Skeletal muscle tissue (tissue), 4 donors: Measurements from ENCODE around the gene C11orf71. TPM values are rescaled to one million over a fixed set of nuclear protein-coding genes. Genes with fewer than 3 reads are reported as not detected.

Experiments used
- H3K27ac ChIP-seq: one replicate; pipeline ENCODE4 v1.7.0; 2013; ENCODE audit warnings: mild to moderate bottlenecking, low read depth, low read length, inconsistent platforms
- H3K27me3 ChIP-seq, 3 donors: one replicate each; pipeline ENCODE4 v1.7.0; 2013; ENCODE audit warnings: low read length in 3 of 3; ENCODE audit not compliant: control insufficient read depth in 3 of 3, insufficient read depth in 3 of 3
- H3K36me3 ChIP-seq, 3 donors: one replicate each; pipeline ENCODE4 v1.7.0; 2013; ENCODE audit warnings: low read length in 3 of 3; ENCODE audit not compliant: control insufficient read depth in 3 of 3, insufficient read depth in 3 of 3
- H3K4me1 ChIP-seq, 3 donors: one replicate each; pipeline ENCODE4 v1.7.0; 2013; ENCODE audit warnings: low read length in 3 of 3, mild to moderate bottlenecking in 3 of 3; ENCODE audit not compliant: control insufficient read depth in 3 of 3, insufficient read depth in 3 of 3
- H3K4me3 ChIP-seq, 3 donors: one replicate each; pipeline ENCODE4 v1.7.0; 2013; ENCODE audit warnings: low read length in 3 of 3
- H3K9ac ChIP-seq, 3 donors: one replicate each; pipeline ENCODE4 v1.7.0; 2013; ENCODE audit warnings: low read length in 3 of 3, mild to moderate bottlenecking in 3 of 3, moderate library complexity in 2 of 3, low read depth in 1 of 3
- H3K9me3 ChIP-seq, 3 donors: one replicate each; pipeline ENCODE4 v1.7.0; 2013; ENCODE audit warnings: low read length in 3 of 3; ENCODE audit not compliant: control insufficient read depth in 3 of 3
- total RNA-seq: library from RNA; depleted of rRNA; stranded (reverse); fragments of >200 nt; gene quantifications from one replicate; pipeline ENCODE4 v1.2.3, GENCODE V29; 2014
- donor health status: Osteomylitis.

Gene C11orf71
- total RNA-seq, 1 donor from 2014 or later = 8.4 TPM

DNA sequence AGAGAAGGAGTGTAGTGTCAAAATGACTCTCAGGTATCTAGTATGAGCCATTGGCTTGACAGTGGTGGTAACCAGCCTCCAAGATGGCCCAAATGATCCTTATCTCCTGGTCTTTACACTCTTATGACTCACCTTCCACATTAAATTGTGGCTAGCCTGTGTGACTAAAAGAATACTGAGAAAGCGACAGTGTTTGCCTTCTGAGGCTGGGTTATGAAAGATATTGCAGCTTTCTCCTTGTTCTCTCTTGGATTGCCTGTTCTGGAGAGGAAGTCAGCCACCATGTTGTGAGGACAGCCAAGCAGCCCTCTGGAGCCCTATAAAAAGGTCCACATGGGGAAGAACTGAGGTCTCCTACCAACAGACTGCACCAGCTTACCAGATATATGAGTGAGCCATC is 15.8 kb downstream of the C11orf71 start:
- Histone ChIP-seq H3K27ac (no peak overlapping the region), H3K9ac (no peak overlapping the region), H3K4me3 (no peak overlapping the region), H3K4me1 (peaks cover 0 to 1% (median 0%) of the 10 kb centered on the region in 3 donors), H3K27me3 (no peaks in the 10 kb centered on the region), H3K36me3 (no peaks in the 10 kb centered on the region), H3K9me3 (peaks cover 0 to 2% (median 0%) of the 10 kb centered on the region in 3 donors)

DNA sequence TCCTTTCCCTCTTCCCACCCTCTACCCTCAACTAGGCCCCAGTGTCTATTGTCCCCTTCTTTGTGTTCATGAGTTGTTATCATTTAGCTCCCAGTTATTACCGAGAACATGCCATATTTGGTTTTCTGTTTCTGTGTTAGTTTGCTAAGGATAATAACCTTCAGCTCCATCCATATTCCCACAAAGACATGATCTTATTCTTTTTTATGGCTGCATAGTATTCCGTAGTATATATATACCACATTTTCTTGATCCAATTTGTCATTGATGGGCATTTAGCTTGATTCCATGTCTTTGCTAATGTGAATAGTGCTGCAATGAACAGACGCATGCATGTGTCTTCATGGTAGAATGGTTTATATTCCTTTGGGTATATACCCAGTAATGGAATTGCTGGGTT is 17.8 kb downstream of the C11orf71 start:
- no peak overlapping the region for H3K4me3 ChIP-seq
- H3K27ac ChIP-seq = no peak overlapping the region
- peaks cover 0 to 2% (median 0%) of the 10 kb centered on the region in 3 donors for H3K27me3 ChIP-seq
- no peak overlapping the region for H3K9ac ChIP-seq
- H3K4me1 ChIP-seq = peaks cover 0 to 3% (median 0%) of the 10 kb centered on the region in 3 donors
- no peaks in the 10 kb centered on the region for H3K36me3 ChIP-seq
- H3K9me3 ChIP-seq = peaks cover 0 to 2% (median 0%) of the 10 kb centered on the region in 3 donors

DNA sequence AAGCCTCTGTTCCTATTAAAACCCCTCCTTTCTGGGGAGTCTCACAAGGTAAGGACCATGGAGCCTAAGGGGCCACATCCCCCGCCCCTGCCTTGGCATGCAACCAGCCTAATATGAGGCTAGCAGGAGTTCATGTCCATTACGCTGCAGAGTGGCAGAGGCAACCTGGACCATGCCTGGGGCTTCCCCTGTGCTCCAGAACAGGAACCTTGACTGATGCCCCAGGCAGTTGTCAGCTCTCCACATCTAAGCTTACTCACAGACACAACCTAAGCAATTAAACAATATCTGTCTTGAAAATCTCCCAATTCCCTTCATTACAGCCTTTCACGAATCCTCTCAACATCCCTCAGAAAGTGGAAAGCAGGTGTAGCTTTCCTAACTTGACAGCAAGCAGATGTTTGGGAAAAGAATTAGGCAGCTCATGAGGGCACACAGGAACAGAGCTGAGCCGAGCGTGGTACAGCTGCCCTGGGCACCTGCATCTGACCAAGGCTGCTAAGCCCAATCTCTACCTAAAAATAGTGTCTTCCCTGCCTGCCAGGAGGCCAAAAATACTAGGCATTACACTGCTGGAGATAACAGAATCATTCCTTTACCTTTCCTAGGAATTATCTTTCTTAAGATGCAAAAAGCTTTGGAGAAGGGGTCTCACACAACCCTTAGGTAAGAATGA is 20.8 kb downstream of the C11orf71 start:
- Histone ChIP-seq H3K9ac (no peak overlapping the region), H3K27ac (no peak overlapping the region), H3K4me1 (peaks cover 0 to 3% (median 0%) of the 10 kb centered on the region in 3 donors), H3K36me3 (no peaks in the 10 kb centered on the region), H3K4me3 (no peak overlapping the region), H3K9me3 (peaks cover 0 to 2% (median 0%) of the 10 kb centered on the region in 3 donors), H3K27me3 (peaks cover 0 to 2% (median 0%) of the 10 kb centered on the region in 3 donors)

DNA sequence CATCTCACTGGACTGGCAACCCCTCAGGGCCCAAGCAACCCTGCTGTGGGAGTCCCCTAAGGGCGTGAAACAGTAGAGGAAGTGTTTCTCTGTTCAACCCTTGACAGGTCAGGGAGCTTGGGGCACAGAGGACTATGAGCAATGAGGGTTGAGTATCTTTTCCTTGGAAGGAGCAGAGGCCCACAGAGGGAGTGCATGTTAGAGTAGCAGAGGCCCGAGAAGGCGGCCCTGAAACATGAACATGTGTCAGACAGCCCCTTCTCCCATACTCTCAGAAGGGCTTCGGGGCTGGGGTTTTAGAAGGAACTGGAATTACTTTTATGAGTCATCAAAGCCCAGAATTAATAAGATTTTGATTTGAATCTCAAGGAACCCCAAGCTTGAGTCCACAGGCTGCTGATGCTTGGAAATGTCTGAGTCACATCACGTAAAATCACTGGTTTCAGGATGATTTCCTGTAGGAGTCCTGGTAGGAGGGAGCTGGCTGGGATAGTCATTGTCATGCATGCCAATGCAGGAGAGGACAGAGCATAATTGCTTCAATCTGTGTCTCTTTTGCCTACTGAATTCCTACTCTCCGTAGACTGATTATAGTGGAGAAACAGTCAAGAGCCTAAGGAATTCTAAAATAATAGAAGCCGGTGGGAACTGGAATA is 22.6 kb downstream of the C11orf71 start:
- H3K4me3 ChIP-seq = no peak overlapping the region
- H3K27me3 ChIP-seq = peaks cover 0 to 2% (median 0%) of the 10 kb centered on the region in 3 donors
- H3K36me3 ChIP-seq = no peaks in the 10 kb centered on the region
- H3K27ac ChIP-seq = no peak overlapping the region
- peaks cover 0 to 3% (median 0%) of the 10 kb centered on the region in 3 donors for H3K4me1 ChIP-seq
- peaks cover 0 to 2% (median 0%) of the 10 kb centered on the region in 3 donors for H3K9me3 ChIP-seq
- H3K9ac ChIP-seq = no peak overlapping the region

DNA sequence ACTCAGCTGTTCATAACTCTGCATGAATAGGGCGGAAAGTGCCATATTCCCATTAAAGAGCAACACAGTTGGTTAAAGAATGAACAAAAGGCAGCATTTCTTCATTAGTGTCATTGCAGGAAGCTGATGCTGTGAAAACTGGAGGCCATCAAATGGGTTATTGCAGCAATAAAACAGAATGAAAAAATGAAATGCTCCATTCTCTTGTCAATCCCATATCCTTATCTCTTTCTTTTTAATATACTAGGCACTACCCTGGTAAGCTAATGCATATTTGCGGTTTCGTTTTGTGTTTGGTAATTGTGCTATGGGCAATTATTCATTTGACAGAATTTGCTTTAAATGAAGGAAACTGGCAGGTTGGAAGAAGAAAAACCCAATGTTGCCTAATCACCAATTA is 25.3 kb downstream of the C11orf71 start:
- H3K9me3 ChIP-seq = no peaks in the 10 kb centered on the region
- H3K27me3 ChIP-seq = peaks cover 0 to 3% (median 2%) of the 10 kb centered on the region in 3 donors
- H3K36me3 ChIP-seq = no peaks in the 10 kb centered on the region
- H3K27ac ChIP-seq = no peak overlapping the region
- H3K4me3 ChIP-seq = no peak overlapping the region
- H3K4me1 ChIP-seq = peaks cover 0 to 3% (median 0%) of the 10 kb centered on the region in 3 donors
- no peak overlapping the region for H3K9ac ChIP-seq

DNA sequence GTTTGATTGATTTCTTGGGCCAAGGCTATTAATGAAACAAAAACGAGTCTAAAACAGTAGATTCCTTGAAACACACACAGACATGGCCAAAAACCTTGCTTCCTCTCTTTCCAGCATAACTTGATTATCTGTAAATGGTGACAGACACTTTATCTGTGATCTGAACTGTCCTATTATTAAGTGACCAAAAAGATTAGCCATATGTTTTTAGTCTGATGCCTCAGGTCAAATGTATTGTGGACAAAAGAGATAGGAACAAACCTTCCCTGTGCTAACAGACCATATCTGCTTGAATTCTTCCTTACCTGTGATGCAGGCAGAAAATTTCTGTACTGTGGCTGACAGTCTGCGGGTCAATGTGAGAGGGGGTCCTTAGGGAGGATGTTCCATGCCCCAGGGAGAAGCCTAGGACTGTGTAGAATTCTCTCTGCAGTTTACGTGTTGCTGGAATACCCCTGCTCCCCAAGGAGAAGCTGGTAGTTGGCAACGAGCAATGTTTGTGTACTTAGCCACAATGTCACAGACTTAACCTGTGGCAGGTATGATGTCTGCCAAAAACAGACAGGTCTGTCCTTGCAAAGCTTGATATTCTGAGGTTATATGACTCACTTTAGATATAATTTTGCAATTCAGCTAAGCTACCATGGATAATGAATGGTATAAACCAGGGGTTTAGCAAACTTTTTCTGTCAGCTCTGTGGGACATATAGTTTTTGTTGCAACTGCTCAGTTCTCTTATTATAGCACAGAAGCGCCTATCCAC is 31.2 kb downstream of the C11orf71 start:
- no peaks in the 10 kb centered on the region for H3K9me3 ChIP-seq
- H3K4me1 ChIP-seq = no peaks in the 10 kb centered on the region
- no peak overlapping the region for H3K9ac ChIP-seq
- no peaks in the 10 kb centered on the region for H3K36me3 ChIP-seq
- no peak overlapping the region for H3K27ac ChIP-seq
- H3K27me3 ChIP-seq = peaks cover 0 to 5% (median 0%) of the 10 kb centered on the region in 3 donors
- no peak overlapping the region for H3K4me3 ChIP-seq

DNA sequence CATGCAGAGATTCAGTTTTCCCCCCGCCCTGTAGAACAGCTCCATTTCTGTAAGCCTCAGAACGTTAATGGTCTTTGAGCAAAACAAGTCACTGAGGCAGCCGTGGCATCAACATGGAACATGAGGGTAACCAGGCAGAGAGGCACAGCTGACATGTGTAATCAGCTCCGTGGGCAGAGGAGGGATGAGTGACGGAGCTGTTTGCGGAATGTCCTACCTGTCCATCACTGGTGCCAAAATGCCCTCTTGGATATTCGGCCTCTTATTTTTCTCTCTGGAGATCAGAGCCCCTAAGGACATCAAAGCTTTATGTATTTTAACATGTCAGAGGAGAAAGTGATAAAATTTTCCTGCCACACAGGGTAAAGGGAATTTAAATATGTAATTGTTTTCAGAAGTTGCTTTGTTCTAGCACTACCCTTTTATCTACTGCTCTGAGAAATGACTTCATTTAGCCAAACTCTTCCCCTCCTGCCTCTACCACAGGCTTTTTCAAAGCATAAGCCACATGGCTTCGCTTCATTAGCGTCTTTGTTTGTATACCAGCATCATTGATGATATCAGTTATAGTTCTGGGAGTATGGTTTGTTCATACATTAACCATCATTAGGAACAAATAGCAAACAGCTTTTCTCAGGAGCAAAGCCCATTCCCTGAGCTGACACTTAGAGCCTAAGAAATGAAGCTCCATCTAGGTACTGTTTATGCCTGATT is 32.9 kb downstream of the C11orf71 start:
- no peak overlapping the region for H3K9ac ChIP-seq

DNA sequence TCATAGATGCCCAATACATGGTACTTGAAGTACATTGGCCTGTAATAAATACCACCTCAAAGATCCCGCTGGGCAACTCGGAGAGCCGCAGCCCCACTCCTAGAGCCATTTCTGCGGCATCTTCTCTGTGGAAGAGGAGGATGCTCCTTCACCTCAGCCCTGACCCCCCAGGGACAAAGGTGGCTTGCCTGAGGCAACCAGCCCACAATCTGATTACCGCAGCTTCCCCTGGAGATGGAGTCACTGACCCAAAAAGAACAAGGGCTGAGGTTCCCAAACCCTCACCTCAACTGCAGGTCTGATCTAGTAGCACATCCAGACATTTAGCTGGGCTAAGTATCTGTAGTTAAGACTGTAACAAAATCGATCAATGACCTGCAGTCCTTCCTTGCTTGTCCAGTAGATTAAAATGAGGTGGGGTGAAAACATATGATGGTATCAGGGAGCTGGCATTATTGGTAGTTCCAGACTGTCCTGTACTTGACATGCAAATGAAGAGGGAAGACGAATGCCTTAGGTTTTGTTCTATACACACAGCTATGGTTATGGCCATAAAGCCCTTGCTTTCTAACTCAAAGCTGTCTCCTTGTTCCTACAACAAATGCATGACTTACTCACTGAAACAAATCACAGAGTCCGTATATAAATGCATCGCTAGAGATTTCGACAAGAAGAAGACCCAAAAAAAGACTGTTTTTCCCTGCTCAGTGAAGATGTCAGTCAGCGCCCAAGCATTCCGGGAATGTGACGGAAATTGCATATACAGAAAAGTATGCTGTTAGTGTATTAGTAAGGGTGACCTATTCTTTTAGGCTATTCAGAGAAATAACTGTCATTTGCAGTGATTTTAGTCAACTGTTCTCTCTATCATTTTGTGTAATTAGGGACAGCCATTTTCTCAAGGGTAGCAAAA is 33.7 kb downstream of the C11orf71 start:
- Histone ChIP-seq H3K27me3 (peaks cover 0 to 2% (median 0%) of the 10 kb centered on the region in 3 donors), H3K27ac (no peak overlapping the region), H3K9me3 (no peaks in the 10 kb centered on the region), H3K4me1 (no peaks in the 10 kb centered on the region), H3K4me3 (no peak overlapping the region), H3K9ac (no peak overlapping the region), H3K36me3 (no peaks in the 10 kb centered on the region)

More for the DNA sequence above, 32.9 kb downstream of the C11orf71 start:
- Histone ChIP-seq H3K9me3 (no peaks in the 10 kb centered on the region), H3K4me1 (no peaks in the 10 kb centered on the region), H3K4me3 (no peak overlapping the region), H3K27ac (no peak overlapping the region), H3K36me3 (no peaks in the 10 kb centered on the region), H3K27me3 (peaks cover 0 to 5% (median 0%) of the 10 kb centered on the region in 3 donors)

DNA sequence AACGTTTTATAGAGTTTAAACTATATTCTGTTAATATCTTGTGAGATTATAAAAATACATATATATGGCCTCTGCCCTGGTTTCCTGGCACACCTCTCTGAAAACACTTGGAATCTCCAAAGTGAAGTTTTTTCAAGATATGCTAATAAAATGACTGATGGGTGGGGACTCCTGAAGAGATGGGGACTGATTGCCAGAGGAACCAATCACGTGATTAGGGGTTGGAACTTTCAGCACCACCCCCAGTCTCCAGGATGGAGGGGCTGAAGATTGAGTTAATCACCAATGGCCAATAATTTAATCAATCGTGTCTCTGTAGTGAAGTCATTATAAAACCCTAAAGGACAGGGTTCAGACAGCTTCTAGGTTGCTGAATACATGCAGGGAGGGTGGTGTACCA is 37.4 kb downstream of the C11orf71 start:
- Histone ChIP-seq H3K9ac (no peak overlapping the region), H3K27ac (no peak overlapping the region), H3K4me3 (no peak overlapping the region), H3K4me1 (no peaks in the 10 kb centered on the region), H3K9me3 (no peaks in the 10 kb centered on the region), H3K36me3 (no peaks in the 10 kb centered on the region), H3K27me3 (peaks cover 0 to 2% (median 0%) of the 10 kb centered on the region in 3 donors)
